HG03442 (cell line): Measurements from ENCODE around the gene PITRM1.

ENCODE experiments used
- ATAC-seq: cut with Tn5 transposase; IDR thresholded peaks from one replicate; pipeline ENCODE4 v1.9.1; 2021; ENCODE audit warnings: mild to moderate bottlenecking, moderate library complexity; ENCODE audit not compliant: unreplicated experiment

PITRM1 gene

GRCh38 chr10:3166496-3167290 is 5.9 kb downstream of the PITRM1 start:
- ATAC-seq = no peak

- ATAC-seq = no peak
Observed at GRCh38 chr10:3165196-3165595, 7.4 kb downstream of the PITRM1 start.

GRCh38 chr10:3163879-3164278 is 8.7 kb downstream of the PITRM1 start:
- ATAC-seq = no peak

GRCh38 chr10:3162533-3162932 is 10.0 kb downstream of the PITRM1 start:
- ATAC-seq = no peak

GRCh38 chr10:3159152-3159551 is 13.4 kb downstream of the PITRM1 start:
- ATAC-seq = no peak

GRCh38 chr10:3154666-3155065 is 17.9 kb downstream of the PITRM1 start:
- ATAC-seq = no peak

- no peak for ATAC-seq
Observed at GRCh38 chr10:3152566-3152935, 20.0 kb downstream of the PITRM1 start.

- ATAC-seq = no peak
Observed at GRCh38 chr10:3151889-3152565, 20.6 kb downstream of the PITRM1 start.

- no peak for ATAC-seq
Observed at GRCh38 chr10:3150961-3151360, 21.6 kb downstream of the PITRM1 start.

GRCh38 chr10:3150366-3150765 is 22.2 kb downstream of the PITRM1 start:
- ATAC-seq = no peak

- ATAC-seq = no peak
Observed at GRCh38 chr10:3149918-3150317, 22.7 kb downstream of the PITRM1 start.

- no peak for ATAC-seq
Observed at GRCh38 chr10:3148994-3149393, 23.6 kb downstream of the PITRM1 start.

- ATAC-seq = no peak
Observed at GRCh38 chr10:3148041-3148440, 24.5 kb downstream of the PITRM1 start.

GRCh38 chr10:3147117-3147820 is 25.3 kb downstream of the PITRM1 start:
- ATAC-seq = no peak

GRCh38 chr10:3146289-3146688 is 26.3 kb downstream of the PITRM1 start:
- ATAC-seq = no peak

GRCh38 chr10:3145366-3145765 is 27.2 kb downstream of the PITRM1 start:
- no peak for ATAC-seq

GRCh38 chr10:3143791-3144434 is 28.7 kb downstream of the PITRM1 start:
- no peak for ATAC-seq

GRCh38 chr10:3143366-3143765 is 29.2 kb downstream of the PITRM1 start:
- no peak for ATAC-seq

- no peak for ATAC-seq
Observed at GRCh38 chr10:3142146-3142875, 30.3 kb downstream of the PITRM1 start.

- no peak for ATAC-seq
Observed at GRCh38 chr10:3141351-3142005, 31.1 kb downstream of the PITRM1 start.
